H1 (cell line): ENCODE data around the gene GLRA2. TPM values are rescaled to one million over a fixed set of nuclear protein-coding genes. Genes with fewer than 3 reads are reported as not detected.
A peak's percentile ranks its signal among the peaks of the same experiment; 100 is the strongest.

Experiments
- CTCF ChIA-PET: fragments of 300-600 bp; sonication (Branson Sonifier 250); formaldehyde crosslinking; loops from one replicate; lab custom pipeline; 2021; ENCODE audit not compliant: partially characterized antibody; lab: Charles Lee
- POLR2A ChIA-PET: fragments of 300-600 bp; sonication (Branson Sonifier 250); formaldehyde crosslinking; loops from one replicate; lab custom pipeline; 2021; ENCODE audit warnings: inconsistent platforms; ENCODE audit not compliant: partially characterized antibody; lab: Charles Lee
- DNase-seq, 2 experiments: peaks; one replicate each; pipeline versions ENCODE4 v3.0.0 to v3.0.0-alpha.2; 2010 to 2022; ENCODE audit warnings: low spot score in 2 of 2, low read depth in 1 of 2, mixed read lengths in 1 of 2
- FAIRE-seq: peaks from 2 replicates; lab custom pipeline; 2011; peaks lifted over from hg19 to GRCh38; lab: Jason Lieb, UNC
- H2AFZ ChIP-seq: 2 replicates; pipeline ENCODE4 v1.8.1; 2012; ENCODE audit warnings: low read length, inconsistent platforms
- H2AK5ac ChIP-seq: 2 replicates; pipeline ENCODE4 v1.6.1; 2013; ENCODE audit warnings: low read depth, low read length
- H2BK120ac ChIP-seq: replicated peaks from 2 replicates; pipeline ENCODE3; 2013; ENCODE audit warnings: low read depth, low read length, inconsistent platforms
- H2BK12ac ChIP-seq: 2 replicates; pipeline ENCODE4 v1.6.1; 2013; ENCODE audit warnings: low read depth, low read length
- H2BK15ac ChIP-seq: 2 replicates; pipeline ENCODE4 v1.6.1; 2013; ENCODE audit warnings: low read length
- H2BK20ac ChIP-seq: 2 replicates; pipeline ENCODE4 v1.6.1; 2013; ENCODE audit warnings: low read length
- H2BK5ac ChIP-seq: 2 replicates; pipeline ENCODE4 v1.6.1; 2013; ENCODE audit warnings: low read depth, low read length
- H3K14ac ChIP-seq: 2 replicates; pipeline ENCODE4 v1.6.1; 2013; ENCODE audit warnings: inconsistent platforms; ENCODE audit not compliant: insufficient read length
- H3K18ac ChIP-seq: 2 replicates; pipeline ENCODE4 v1.6.1; 2013; ENCODE audit warnings: low read length; ENCODE audit errors: extremely low read depth
- H3K23ac ChIP-seq: 2 replicates; pipeline ENCODE4 v1.6.1; 2013; ENCODE audit warnings: inconsistent platforms; ENCODE audit not compliant: insufficient read length
- H3K23me2 ChIP-seq: 2 replicates; pipeline ENCODE4 v1.6.1; 2013; ENCODE audit warnings: low read depth, low read length
- H3K27ac ChIP-seq: 2 replicates; pipeline ENCODE4 v1.6.1; 2011; ENCODE audit warnings: low read depth, low read length, inconsistent platforms
- H3K27me3 ChIP-seq, 4 experiments: replicated peaks in 1 of 4; 1 replicate in 1 of 4; 2 replicates in 3 of 4; pipeline versions ENCODE4 v1.6.1 to v1.8.1; 2011 to 2013; ENCODE audit warnings: low read length in 3 of 4, mild to moderate bottlenecking in 3 of 4, inconsistent platforms in 2 of 4, mixed read lengths in 2 of 4, moderate library complexity in 1 of 4; ENCODE audit not compliant: control insufficient read depth in 3 of 4, insufficient read depth in 3 of 4; ENCODE audit errors: extremely low read depth in 1 of 4
- H3K36me3 ChIP-seq, 4 experiments: 2 replicates each; pipeline versions ENCODE4 v1.6.1 to v1.8.1; 2011 to 2013; ENCODE audit warnings: mild to moderate bottlenecking in 4 of 4, low read length in 3 of 4, moderate library complexity in 2 of 4, control low read depth in 1 of 4, inconsistent platforms in 1 of 4; ENCODE audit not compliant: insufficient read depth in 4 of 4, control insufficient read depth in 2 of 4
- H3K4ac ChIP-seq: replicated peaks from 2 replicates; pipeline ENCODE3; 2013; ENCODE audit warnings: low read length, low read depth, mixed read lengths, inconsistent platforms; ENCODE audit not compliant: insufficient read length
- H3K4me1 ChIP-seq, 4 experiments: replicated peaks in 1 of 4; 1 replicate in 1 of 4; 2 replicates in 3 of 4; pipeline versions ENCODE4 v1.6.1 to v1.8.1; 2011 to 2013; ENCODE audit warnings: low read length in 3 of 4, inconsistent platforms in 2 of 4, mixed read lengths in 1 of 4; ENCODE audit not compliant: insufficient read depth in 4 of 4, control insufficient read depth in 3 of 4
- H3K4me2 ChIP-seq, 2 experiments: 2 replicates each; pipeline versions ENCODE4 v1.6.1 to v1.8.1; 2011 to 2013; ENCODE audit warnings: low read depth in 2 of 2, low read length in 2 of 2, control low read depth in 1 of 2, inconsistent platforms in 1 of 2, mild to moderate bottlenecking in 1 of 2; ENCODE audit not compliant: insufficient read depth in 1 of 2
- H3K4me3 ChIP-seq, 4 experiments: fragments of 200-600, 300-600 bp in 1 of 4; sonication (generic), shearing (Covaris generic), sonication (Bioruptor Twin) in 1 of 4; 2 replicates each; pipeline versions ENCODE4 v1.5.1 to v1.8.1; 2011 to 2016; ENCODE audit warnings: low read length in 4 of 4, low read depth in 3 of 4, control low read depth in 2 of 4, inconsistent platforms in 2 of 4, mild to moderate bottlenecking in 2 of 4, mixed read lengths in 1 of 4, moderate library complexity in 1 of 4; ENCODE audit not compliant: insufficient read depth in 2 of 4; ENCODE audit errors: extremely low read depth in 1 of 4
- H3K56ac ChIP-seq: replicated peaks from 2 replicates; pipeline ENCODE3; 2013; ENCODE audit warnings: low read depth, mild to moderate bottlenecking, mixed read lengths, low read length, inconsistent platforms; ENCODE audit not compliant: insufficient read length
- H3K79me1 ChIP-seq: 2 replicates; pipeline ENCODE4 v1.6.1; 2013; ENCODE audit warnings: low read depth, low read length, control low read depth
- H3K79me2 ChIP-seq, 2 experiments: 2 replicates each; pipeline versions ENCODE4 v1.6.1 to v1.8.1; 2012 to 2013; ENCODE audit warnings: low read length in 2 of 2, mild to moderate bottlenecking in 2 of 2, inconsistent platforms in 1 of 2; ENCODE audit not compliant: insufficient read depth in 2 of 2, control insufficient read depth in 1 of 2
- H3K9ac ChIP-seq, 4 experiments: replicated peaks in 1 of 4; 1 replicate in 1 of 4; 2 replicates in 3 of 4; pipeline versions ENCODE4 v1.6.1 to v1.8.1; 2011 to 2013; ENCODE audit warnings: low read depth in 3 of 4, low read length in 3 of 4, control low read depth in 2 of 4, mild to moderate bottlenecking in 2 of 4, moderate library complexity in 2 of 4, inconsistent platforms in 1 of 4; ENCODE audit errors: extremely low read depth in 1 of 4
- H3K9me3 ChIP-seq, 2 experiments: 2 replicates each; pipeline versions ENCODE4 v1.6.1 to v1.8.1; 2012 to 2013; ENCODE audit warnings: mild to moderate bottlenecking in 2 of 2, moderate library complexity in 2 of 2, control low read depth in 1 of 2, inconsistent platforms in 1 of 2, low read depth in 1 of 2, low read length in 1 of 2, mixed read lengths in 1 of 2; ENCODE audit not compliant: insufficient read depth in 2 of 2
- H4K20me1 ChIP-seq, 2 experiments: replicated peaks in 1 of 2; 2 replicates each; pipeline versions ENCODE3 to v1.8.1; 2011 to 2013; ENCODE audit warnings: inconsistent platforms in 2 of 2, low read length in 2 of 2, mild to moderate bottlenecking in 1 of 2; ENCODE audit not compliant: insufficient read depth in 2 of 2, control insufficient read depth in 1 of 2
- H4K5ac ChIP-seq: 2 replicates; pipeline ENCODE4 v1.6.1; 2013; ENCODE audit warnings: low read length, low read depth, mixed read lengths, inconsistent platforms; ENCODE audit not compliant: insufficient read length
- H4K8ac ChIP-seq: 2 replicates; pipeline ENCODE4 v1.8.0; 2013; ENCODE audit warnings: mild to moderate bottlenecking, moderate library complexity, low read length, inconsistent platforms; ENCODE audit not compliant: insufficient read depth; ENCODE audit errors: extremely low read depth
- H4K91ac ChIP-seq: replicated peaks from 2 replicates; pipeline ENCODE3; 2013; ENCODE audit warnings: low read length, mixed read lengths, inconsistent platforms; ENCODE audit not compliant: insufficient read length
- BACH1 ChIP-seq: IDR thresholded peaks from 2 replicates; pipeline ENCODE4 v1.6.1; 2012; ENCODE audit warnings: low read length, improper control_type of control experiment
- SIN3A ChIP-seq, 2 experiments: IDR thresholded peaks in 1 of 2; conservative IDR thresholded peaks in 1 of 2; 2 replicates each; pipeline ENCODE4 v1.6.1; 2011 to 2012; ENCODE audit warnings: low read length in 2 of 2, improper control_type of control experiment in 1 of 2, low read depth in 1 of 2, mild to moderate bottlenecking in 1 of 2
- WGBS, 2 experiments: shearing (Covaris generic) in 1 of 2; methylation state at CpG; one replicate each; pipeline versions ENCODE4 v1.1.6 to v1.1.7; 2013 to 2015; ENCODE audit warnings: low lambda C conversion rate in 2 of 2, mixed read lengths in 2 of 2, inconsistent platforms in 1 of 2, low coverage in 1 of 2, missing lambda C conversion rate in 1 of 2; ENCODE audit not compliant: insufficient replicate concordance in 2 of 2, insufficient coverage in 1 of 2, insufficient read length in 1 of 2; ENCODE audit errors: extremely low coverage in 1 of 2, missing lambda C conversion rate in 1 of 2; 5-methylcytosine and 5-hydroxymethylcytosine counted together
- long read RNA-seq, 2 experiments: library from RNA in 1 of 2; library from capped mRNA in 1 of 2; stranded (forward); transcript quantifications; one replicate each; pipeline ENCODE4 v2.0.0, GENCODE V29; 2021; ENCODE audit warnings: inconsistent platforms in 1 of 2
- polyA minus RNA-seq, 3 experiments: library from RNA; depleted of rRNA, polyadenylated mRNA; stranded (reverse); fragments of >200 nt; gene quantifications; 1 replicate in 2 of 3; 2 replicates in 1 of 3; pipeline ENCODE4 v1.2.3, GENCODE V29; 2011
- polyA plus RNA-seq, 7 experiments: library from polyadenylated mRNA; depleted of rRNA in 3 of 7; stranded (reverse) in 5 of 7; unstranded in 2 of 7; fragments of >200 nt in 5 of 7; fragments of 200-250 nt in 2 of 7; gene quantifications; 1 replicate in 5 of 7; 2 replicates in 1 of 7; 4 replicates in 1 of 7; pipeline versions ENCODE4 v1.2.1 to v1.2.3, GENCODE V29; 2011 to 2013; ENCODE audit warnings: missing spikeins in 2 of 7, mixed read lengths in 2 of 7
- total RNA-seq: library from RNA; stranded (reverse); fragmentation: NEBNext Ultra II Directional; extraction: Animal tissue kit (Norgen Biotek cat#: 25700); gene quantifications from 2 replicates; pipeline ENCODE4 v1.2.1, GENCODE V29; 2021
- TF ChIP-seq, protein P1 (sequence below): IDR thresholded peaks from 2 replicates; pipeline ENCODE4 v1.6.1; 2012; ENCODE audit warnings: inconsistent platforms

The GLRA2 gene
- total RNA-seq, result not detected in 2 replicates
- polyA plus RNA-seq (2011; rRNA removed), result not detected in 2 replicates
- polyA plus RNA-seq (2011; cell fraction: cytosol; rRNA removed), result not detected
- polyA plus RNA-seq (2011; cell fraction: nucleus; rRNA removed), result not detected
- not detected in 4 replicates for polyA plus RNA-seq (2012, experiment 1 of 2)
- polyA plus RNA-seq (2012, experiment 2 of 2), result not detected
- 0.06 TPM for polyA plus RNA-seq (2013, experiment 1 of 2)
- 0.02 TPM for polyA plus RNA-seq (2013, experiment 2 of 2)
- not detected in 2 replicates for polyA minus RNA-seq (2011; rRNA and poly(A)+ RNA removed)
- polyA minus RNA-seq (2011; cell fraction: cytosol; rRNA and poly(A)+ RNA removed), result not detected
- not detected for polyA minus RNA-seq (2011; cell fraction: nucleus; rRNA and poly(A)+ RNA removed)
- long read RNA-seq, experiment 1, result 0 reads
- long read RNA-seq, experiment 2, result 0 reads

DNA sequence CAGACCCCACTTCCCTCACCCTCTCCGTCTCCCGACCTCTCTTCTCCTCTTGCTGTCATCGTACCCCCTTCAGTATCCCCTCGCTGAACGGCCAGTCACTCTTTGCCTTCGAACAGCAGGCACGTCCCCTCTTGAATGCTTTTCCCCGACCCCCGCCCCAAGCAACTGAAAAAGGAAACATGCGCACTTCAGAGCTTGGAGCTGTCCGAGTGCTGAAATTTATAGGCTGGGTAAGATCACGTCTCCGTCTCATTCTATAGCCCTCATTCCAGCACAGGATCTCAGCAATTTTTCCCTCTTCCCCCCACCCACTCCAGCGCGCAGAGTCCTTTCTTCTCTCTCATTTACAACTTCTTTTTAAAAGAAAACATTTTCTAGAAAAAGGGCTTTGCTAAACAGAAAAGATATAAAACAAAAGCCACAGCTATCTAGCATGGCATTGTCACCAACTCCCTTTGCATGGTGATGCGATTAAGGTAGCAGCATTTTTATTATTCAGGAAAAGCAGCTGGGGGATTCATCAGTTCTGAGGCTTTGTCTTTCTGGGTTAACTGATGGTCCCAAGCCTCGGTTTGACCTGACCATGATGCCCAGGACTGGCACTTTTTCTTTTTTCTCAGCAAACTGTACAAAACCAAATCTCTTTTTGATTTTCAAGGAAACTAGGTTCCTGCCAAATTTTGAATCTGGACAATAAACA lies at the start of gene GLRA2:
GLRA2 (plus strand) TSS at position 247 of the 700 bp plus-strand sequence. CDS start 522 bp downstream, outside the sequence.
- Histone ChIP-seq H3K79me2 (no peaks in the 10 kb centered on the region), H3K4me1 (no peaks in the 10 kb centered on the region; a peak in 1 of 7 replicates), H2BK15ac (no peak within 1 kb of the TSS), H3K36me3 (no peaks in the 10 kb centered on the region), H3K4me3 (peak within 1 kb of the TSS; percentile 30 to 51 (median 42); a peak in 5 of 8 replicates), H4K20me1 (no peaks in the 10 kb centered on the region), H3K79me1 (no peaks in the 10 kb centered on the region), H3K23me2 (no peaks in the 10 kb centered on the region), H2AFZ (no peak within 1 kb of the TSS), H3K14ac (no peak within 1 kb of the TSS), H3K27me3 (no peaks in the 10 kb centered on the region), H3K4me2 (peak within 1 kb of the TSS; percentile 66 to 91), H4K91ac (no peak within 1 kb of the TSS), H2BK5ac (no peak within 1 kb of the TSS), H2BK120ac (no peak within 1 kb of the TSS), H4K8ac (no peak within 1 kb of the TSS), H2BK20ac (no peak within 1 kb of the TSS), H3K9me3 (no peaks in the 10 kb centered on the region), H3K23ac (no peak within 1 kb of the TSS), H4K5ac (no peak within 1 kb of the TSS), H3K56ac (no peak within 1 kb of the TSS), H3K27ac (no peak within 1 kb of the TSS), H3K18ac (no peak within 1 kb of the TSS), H3K4ac (no peak within 1 kb of the TSS), H3K9ac (no peak within 1 kb of the TSS), H2AK5ac (no peak within 1 kb of the TSS), H2BK12ac (no peak within 1 kb of the TSS)
- TF ChIP-seq SIN3A (conservative IDR thresholded peaks at IDR 0.05 in 1 of 2, IDR thresholded peaks at IDR 0.05 in 1 of 2; ENCODE audit: low read depth in 1 of 2, low read length in 2 of 2) (peak; percentile 61 to 66; a peak in 1 of 4 replicates), BACH1 (no peak)
- TF ChIP-seq, protein P1, sequence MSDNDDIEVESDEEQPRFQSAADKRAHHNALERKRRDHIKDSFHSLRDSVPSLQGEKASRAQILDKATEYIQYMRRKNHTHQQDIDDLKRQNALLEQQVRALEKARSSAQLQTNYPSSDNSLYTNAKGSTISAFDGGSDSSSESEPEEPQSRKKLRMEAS, result peak; percentile 34; the same call in 1 of the 2 replicates
- 11% methylated on average over 11 of the region's 17 CpGs; no CpG with 5 or more reads in 1 of the 2 experiments for WGBS, 2 experiments
- DNase-seq, result peak in 1 of 2 experiments; percentile 56
- FAIRE-seq, result no peak
- CTCF ChIA-PET, result interaction anchor here (0.8 to 3.3 kb wide), 12 partner anchors 9 to 704 kb away, joined by 3 to 16 read pairs (median 4); no protein-coding TSS in a partner anchor
- POLR2A ChIA-PET, result no interaction called here
